Fibroblast of skin of abdomen (primary cell): ENCODE measurements around the gene MAPK1IP1L.

Source experiments
- DNase-seq: peaks from one replicate; pipeline ENCODE4 v3.0.0-alpha.2; 2013

The MAPK1IP1L gene

DNA sequence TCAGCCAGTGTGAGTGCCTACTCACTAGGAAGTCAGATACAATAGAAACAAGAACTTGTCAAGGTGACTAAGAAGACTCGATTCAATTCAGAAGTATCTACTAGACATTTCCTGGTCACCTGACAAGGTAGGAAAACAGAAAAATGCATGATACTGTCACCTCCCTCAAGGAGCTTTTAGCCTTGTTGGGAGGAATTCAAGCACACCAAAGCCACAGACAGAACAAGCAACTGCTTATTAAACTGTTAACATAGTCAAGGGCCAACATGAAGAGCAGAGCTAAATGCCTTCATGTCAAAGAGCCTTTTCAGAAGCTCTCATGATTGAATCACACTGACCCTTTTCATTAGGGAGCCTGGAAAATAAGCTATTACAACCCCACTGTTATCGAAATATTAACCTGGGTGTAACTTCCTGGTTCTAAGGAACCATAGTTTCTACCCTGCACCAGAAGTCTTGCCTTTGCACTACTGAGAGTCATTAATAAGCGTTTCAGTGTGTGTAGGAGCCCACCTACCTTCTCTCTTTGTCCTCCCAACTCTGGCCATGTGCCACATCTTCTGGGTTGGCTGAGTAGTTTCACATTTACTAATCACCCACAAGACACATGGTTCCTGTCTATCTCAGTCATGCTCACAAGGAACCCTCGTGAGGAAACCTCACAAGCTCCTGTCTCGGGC, 46.6 kb downstream of the MAPK1IP1L start:
- DNase-seq, result peak; percentile 24

DNA sequence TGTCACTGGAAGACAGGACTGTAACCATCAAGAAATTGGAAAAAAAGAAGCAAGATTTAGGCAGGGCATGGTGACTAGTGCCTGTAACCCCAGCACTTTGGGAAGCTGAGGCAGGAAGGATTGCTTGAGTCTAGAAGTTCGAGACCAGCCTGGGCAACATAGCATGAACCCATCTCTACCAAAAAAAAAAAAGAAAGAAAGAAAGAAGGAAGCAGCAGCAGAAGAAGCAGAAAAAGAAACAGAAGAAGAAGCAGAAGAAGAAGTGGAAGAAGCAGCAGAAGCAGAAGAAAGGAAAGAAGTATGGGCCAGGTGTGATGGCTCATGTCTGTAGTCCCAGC, 47.1 kb downstream of the MAPK1IP1L start:
- DNase-seq, result no peak

DNA sequence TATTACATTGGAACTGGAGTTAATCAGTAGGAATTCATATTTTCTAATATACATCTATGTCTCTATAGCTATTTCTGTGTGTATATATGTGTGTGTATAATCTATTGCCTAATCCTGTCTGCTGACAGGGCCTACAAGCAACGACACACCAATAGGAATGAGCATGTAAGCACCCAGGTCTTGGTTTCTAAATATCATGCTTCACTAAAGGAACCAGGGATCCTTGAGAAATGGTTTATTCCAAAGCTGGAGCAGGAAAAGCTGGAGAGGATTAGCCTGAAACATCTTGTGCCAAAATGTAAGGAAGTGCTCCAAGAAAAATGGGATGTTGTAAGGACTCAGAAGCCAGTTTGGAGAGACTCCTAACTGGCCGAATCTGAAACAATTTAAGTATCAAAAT, 48.3 kb downstream of the MAPK1IP1L start:
- peak; percentile 67 for DNase-seq

DNA sequence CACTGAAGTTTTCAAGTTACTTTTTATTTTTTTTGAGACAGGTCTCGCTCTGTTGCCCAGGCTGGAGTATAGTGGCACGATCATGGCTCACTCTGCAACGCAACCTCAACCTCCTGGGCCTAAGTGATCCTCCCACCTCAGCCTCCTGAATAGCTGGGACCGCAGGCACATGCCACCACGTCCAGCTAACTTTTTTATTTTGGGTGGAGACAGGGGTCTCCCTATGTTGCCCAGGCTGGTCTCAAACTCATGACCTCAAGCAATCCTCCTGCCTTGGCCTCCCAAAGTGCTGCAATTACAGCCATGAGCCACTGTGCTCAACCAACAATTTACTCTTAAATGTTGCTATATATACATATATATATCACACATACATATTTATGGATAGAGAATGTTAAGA, 50.3 kb downstream of the MAPK1IP1L start:
- no peak for DNase-seq

DNA sequence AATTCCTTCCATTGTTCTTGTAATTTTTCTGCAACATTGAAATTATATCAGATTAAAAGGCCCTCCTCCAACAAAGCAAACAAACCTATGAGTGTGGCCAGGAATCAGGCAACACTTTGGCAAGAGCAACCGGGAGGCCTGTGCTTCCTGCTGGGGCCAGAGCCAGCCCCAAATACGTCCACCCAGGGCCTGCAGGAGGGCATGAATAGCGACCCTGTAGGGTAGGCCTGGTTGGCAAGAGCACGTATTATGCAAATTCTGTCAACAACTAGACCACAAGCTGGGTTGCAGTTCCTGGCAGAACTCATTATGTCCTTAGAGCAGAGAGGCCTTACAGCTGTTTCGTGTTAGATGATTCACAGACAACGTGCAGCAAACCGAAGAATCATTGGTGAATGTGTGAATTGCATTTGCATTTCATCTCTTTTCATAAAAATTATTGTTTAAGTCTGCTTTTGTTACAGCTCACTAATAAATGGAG, 50.7 kb downstream of the MAPK1IP1L start:
- peak; percentile 99 for DNase-seq

DNA sequence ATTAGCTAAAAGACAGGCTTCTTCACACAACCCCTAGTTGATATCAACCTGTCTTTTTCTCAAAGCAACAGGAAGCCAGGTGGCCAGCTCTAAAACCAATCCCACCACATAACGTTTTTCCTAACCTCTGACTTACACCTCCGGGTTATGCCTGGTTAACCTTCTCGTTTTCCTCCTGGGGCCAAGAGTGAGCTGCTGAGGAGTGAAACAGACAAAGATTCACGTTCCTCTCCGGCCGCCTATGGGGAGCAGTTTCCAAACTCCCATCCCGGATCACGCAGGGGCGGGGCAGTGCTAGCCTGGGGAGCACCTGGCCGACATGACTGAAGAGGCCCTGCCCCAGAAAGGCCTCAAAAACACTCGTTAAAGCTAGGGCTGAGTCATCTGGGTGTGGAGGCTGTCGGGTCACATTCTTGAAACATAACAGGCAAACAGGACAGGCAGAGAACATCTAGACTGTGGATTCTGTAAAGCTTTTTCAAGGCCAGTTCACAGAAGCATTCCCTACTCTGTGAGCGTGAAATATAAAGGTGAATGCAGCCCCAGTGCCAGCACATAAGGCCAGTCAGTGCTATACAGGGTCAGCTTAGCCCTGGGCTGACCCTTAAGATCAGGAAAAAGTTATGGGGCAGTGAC, 51.7 kb downstream of the MAPK1IP1L start:
- DNase-seq, result peak; percentile 94

DNA sequence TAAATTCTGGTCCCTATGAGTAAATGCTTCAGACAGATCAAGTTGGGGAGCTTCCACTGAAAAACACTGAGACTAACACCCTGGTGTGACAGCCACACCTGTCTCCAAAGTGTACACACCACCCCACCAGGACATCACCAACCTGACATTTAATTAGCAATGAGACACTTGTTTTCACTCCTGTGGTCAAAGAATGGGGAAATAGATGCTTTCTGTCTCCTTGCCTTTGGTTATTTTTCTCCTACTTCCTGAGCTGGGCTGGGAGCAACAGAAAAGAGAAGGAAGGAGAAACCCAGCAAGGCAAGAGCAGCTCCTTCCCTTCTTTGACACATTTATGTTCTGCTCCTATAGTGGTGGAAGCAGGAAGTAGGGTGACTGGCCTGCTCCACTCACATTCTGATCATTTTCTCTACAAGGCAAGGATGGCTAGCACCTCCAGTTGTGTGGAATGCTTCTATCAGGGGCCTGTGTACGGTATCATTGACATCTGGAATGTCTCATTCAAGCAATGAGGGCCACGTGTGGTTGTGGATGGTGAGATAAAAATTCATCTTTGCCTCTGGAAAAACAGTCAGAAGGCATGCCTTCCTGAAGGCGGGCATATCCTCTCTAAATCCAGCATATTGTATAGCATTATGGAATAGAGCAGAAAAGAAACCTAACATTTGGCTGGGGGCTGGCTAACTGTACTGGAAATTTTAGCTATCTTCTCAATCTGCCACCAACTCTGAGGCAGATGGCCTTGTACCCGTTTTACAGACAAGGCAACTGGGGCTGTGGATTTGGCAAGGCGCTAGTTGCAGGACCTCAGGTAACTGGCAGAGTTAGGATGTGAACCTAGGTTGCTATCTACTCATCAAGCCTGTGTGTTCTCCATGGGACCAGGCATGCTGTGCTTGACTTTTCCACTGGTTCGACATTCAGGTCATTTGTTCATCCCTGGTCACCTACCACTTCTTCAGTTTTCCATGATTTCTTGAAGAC, 52.8 kb downstream of the MAPK1IP1L start:
- DNase-seq, result no peak

DNA sequence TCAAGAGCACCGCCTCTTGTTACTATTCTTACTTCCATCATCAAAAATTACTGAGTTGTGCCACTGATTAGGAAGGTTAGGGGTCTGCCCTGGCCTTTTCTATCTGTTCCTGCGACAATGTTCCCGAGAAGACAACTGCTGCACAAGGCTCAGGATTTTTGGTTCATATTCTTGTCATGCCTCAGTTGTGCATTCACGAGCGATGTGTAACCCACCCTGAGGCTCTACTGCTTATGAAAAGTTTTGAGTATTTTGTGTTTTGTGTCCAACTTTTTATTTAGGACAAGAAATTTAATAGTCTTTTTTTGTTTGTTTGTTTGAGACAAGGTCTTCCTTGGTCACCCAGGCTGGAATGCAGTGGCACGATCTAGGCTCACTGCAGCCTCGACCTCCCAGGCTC, 54.5 kb downstream of the MAPK1IP1L start:
- no peak for DNase-seq

DNA sequence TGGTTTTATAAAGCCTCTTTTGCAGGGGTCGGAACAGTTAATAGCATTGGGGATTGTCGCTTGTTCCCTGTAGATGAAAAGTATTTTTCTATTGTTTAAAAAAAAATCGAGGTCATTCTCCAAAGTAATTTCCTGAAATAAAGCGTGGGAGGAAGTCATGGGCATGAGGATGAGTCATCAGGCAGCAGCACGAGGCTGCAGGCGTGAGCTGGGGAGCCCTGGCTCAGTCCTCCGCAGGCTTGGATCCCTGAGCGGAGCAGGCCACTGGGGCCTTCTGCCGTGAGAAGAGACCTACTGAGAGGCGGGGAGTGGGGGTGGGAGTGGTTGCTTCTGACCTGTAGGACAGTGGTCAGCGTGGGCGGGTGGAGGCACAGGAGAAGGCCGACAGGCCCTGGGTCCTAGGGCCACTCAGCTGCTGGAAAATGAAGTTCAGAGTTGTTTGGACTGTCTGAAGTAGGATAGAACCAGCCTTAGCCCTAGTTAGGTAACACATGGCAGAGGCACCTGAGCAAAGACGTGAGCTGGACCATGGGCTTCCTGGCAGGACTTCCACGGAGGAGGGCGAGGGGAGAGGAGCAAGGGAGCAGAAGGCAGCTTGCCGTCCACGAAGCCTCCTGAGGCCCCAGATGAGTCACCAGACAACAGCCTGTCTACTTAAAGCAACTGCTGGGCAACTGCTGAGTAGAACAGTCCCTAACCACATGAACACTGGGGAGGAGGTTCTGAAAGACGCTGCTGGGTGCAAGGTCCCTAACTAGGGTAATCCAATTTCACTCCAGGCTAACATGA, 56.5 kb downstream of the MAPK1IP1L start:
- peak; percentile 94 for DNase-seq

DNA sequence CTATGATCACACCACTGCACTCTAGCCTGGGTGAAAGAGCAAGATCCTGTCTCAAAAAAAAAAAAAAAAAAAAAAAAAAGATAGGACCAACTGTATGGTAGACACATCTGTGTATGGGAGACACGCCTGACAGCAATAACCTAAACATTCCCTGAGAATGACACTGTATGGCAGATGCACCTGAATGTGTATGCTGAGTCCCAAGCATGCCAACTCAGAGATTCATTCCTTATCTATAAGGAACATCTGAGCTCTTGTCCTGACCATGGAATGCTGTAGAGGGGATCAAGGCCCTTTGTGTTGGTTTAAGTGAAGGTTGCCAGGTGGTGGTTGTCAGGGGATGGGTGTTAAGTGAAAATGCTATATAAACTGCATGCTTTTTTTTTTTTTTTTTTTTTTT, 58.4 kb downstream of the MAPK1IP1L start:
- no peak for DNase-seq

DNA sequence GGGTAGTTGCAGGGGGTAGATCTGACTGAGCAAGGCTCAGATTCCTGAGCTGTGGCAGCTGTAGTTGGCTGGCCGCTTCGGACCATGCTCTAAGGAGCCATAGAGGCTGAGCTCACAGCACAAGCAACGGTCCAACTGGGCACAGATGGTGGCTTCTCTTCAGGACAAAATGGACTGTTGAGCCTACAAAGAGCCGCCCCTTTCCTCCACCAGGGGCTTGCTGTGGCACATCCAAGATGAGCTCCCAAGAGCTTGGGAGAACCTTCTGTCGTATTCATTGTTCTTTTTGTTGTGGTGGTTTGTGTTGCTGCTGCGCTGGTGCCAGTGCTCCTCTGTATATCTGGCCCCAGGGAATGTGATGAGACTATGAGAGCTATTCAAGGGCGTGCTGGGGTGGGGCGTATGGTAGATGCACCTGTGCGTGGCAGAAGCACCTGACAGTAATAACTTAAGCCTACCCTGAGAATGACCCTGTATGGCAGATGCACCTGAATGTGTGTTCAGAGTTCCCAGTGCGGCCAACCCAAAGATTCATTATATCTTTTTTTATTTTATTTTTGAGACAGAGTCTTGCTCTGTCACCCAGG, 59.8 kb downstream of the MAPK1IP1L start:
- DNase-seq, result no peak

DNA sequence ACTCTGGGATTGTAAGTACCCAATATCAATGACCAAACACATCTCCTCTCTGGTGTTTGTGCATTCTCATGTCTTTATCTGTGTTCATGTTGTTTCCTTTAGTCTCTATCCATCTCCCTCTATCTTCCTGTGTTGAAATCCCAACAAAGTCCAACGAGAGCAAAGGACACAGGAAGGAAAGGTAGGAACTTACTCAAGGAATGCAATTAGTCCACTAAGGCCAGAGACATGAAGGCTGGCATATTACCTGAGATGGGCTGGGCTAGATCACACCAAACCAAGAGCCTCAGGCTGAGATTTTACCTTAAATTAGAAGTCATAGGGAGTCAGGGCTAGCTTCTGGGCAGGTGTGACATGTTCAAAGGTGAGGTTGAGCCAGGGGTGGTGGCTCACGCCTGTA, 63.3 kb downstream of the MAPK1IP1L start:
- no peak for DNase-seq

DNA sequence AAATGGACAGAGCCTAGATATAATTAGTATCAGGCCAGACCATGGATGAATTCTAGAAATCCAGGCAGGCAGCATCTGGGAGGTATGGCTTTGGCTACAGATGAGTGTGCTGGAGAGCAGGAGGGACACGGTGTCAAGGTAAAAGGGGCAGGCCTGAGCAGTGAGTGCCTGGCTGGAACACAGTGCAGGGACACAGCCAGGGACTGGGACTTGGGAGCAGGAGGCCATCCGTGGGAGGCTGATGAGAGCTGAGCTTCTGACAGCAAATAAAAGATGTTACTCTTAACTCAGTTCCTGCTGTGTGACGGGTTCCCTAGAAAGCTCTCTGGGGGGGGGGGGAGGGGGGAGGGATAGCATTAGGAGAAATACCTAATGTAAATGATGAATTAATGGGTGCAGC, 64.0 kb downstream of the MAPK1IP1L start:
- no peak for DNase-seq

DNA sequence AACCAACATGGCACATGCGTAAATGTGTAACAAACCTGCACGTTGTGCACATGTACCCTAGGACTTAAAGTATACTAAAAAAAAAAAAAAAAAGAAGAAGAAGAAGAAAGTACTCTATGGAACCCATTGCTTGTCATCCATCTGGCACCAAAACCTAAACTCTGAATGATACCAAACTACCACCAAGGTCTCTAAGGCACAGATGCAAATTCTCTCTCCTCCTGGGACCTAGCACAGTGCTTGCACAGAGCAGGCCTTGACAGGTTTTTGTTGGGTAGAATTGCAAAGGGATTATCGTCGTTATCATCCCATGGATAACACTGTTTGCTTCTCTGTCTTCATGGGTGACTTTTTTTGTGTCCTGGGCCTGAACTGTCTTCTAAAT, 64.4 kb downstream of the MAPK1IP1L start:
- no peak for DNase-seq

DNA sequence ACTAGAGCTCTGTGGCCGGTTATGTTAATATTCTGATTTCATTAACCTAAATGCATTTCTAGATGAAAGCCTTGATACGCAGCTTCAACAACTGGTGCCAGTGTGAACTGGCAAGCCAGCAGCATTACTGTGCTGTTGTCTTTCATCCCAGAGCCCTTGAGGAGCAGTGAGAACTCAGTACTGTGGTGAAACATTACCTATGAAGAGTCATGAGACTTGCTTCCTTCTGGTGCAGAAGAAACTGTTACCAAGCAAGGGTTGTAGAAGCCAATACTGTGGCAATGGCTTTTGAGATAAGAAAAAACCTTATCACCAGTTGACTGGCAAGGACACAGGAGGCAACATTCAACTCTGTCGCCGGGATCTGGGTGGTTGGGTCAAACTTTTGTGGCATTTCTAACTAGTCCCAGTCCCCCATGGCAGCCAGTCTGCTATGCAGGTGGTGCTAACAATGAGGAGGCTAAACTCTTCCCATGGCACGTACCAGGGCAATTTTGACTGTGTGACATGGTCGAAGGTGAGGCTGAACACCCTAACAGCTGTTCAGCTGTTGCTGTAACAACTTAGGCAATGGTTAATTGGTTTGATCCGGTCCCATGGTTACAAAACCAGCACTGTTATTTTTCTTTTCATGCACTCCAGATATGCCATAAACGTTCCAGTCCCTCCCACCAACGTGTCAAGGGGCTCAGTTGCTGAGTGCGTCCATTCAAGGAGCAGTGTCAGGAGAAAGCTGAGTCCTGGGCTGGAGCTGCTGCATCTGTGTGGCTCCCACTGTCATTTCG, 65.0 kb downstream of the MAPK1IP1L start:
- no peak for DNase-seq

DNA sequence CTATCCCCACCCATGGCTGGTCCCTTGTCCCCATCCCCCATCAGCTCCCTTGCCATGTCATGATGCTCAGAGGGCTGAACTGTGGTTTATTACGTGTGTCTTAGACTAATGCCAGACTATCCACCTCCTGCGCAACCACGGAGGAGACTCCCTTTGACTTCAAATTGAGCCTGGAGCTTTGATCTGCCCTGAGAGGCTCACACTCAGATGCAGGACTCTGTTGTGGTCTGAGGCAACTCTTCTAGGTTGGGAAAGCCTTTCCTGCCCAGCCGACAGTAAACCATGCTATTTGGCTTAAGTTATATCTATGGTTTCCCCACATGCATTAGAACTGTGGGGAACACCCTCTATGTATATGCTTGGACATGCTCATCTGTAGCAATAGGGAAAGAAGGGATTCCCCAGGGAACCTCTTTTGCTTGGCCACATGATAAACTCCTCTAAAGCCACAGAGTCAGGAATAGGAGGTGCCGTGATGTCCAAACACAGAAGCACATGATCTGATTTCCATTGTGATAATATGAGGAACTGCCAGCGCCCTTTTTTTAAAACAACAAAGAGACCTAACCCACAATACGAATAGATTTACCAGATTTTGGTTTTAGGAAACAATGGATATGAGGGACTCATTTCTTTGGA, 66.5 kb downstream of the MAPK1IP1L start:
- DNase-seq, result no peak

DNA sequence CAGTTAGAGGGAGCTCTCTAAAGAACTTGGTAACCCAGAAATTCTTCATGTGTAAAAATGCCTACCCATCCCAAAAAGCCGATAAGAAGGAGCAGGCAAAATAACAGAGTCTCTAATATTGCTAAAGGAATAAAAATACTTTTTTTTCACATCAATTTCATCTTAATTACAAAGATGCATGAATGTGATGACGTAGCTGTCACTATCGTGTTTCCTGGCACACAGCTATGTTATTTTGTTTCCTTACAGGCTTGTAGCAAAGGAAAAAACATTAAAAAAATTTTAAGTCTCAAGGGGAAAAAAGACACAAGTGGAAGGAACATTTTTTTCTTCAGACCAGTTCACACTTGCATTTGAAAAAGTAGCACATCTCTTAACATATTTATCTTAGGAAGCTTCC, 67.3 kb downstream of the MAPK1IP1L start:
- DNase-seq, result no peak
